ENCODE results near the gene TNNT2.

TNNT2 gene

GRCh38 chr1:201377611-201378092, at the start of gene TNNT2:
TNNT2 (minus strand) TSS chr1:201377680; CDS start chr1:201373254, 4,426 bp downstream.
- H3K4me3 ChIP-seq (ENCODE audit: low read depth, low read length), result no peak within 1 kb of the TSS

GRCh38 chr1:201426479-201427310, 49.2 kb upstream of the TNNT2 start:
- no peak overlapping the region for H3K4me3 ChIP-seq (ENCODE audit: low read depth, low read length)

GRCh38 chr1:201424146-201424545, 46.7 kb upstream of the TNNT2 start:
- H3K4me3 ChIP-seq (ENCODE audit: low read depth, low read length), result no peak overlapping the region

GRCh38 chr1:201423655-201424054, 46.2 kb upstream of the TNNT2 start:
- H3K4me3 ChIP-seq (ENCODE audit: low read depth, low read length), result no peak overlapping the region

- no peak overlapping the region for H3K4me3 ChIP-seq (ENCODE audit: low read depth, low read length)
These were observed 45.1 kb upstream of the TNNT2 start for GRCh38 chr1:201422436-201423030.

GRCh38 chr1:201422026-201422425, 44.5 kb upstream of the TNNT2 start:
- no peak overlapping the region for H3K4me3 ChIP-seq (ENCODE audit: low read depth, low read length)

- no peak overlapping the region for H3K4me3 ChIP-seq (ENCODE audit: low read depth, low read length)
These were observed 43.6 kb upstream of the TNNT2 start for GRCh38 chr1:201421041-201421440.

GRCh38 chr1:201420608-201421002, 43.1 kb upstream of the TNNT2 start:
- H3K4me3 ChIP-seq (ENCODE audit: low read depth, low read length), result no peak overlapping the region

- H3K4me3 ChIP-seq (ENCODE audit: low read depth, low read length), result no peak overlapping the region
These were observed 42.5 kb upstream of the TNNT2 start for GRCh38 chr1:201419746-201420607.

GRCh38 chr1:201419256-201419655, 41.8 kb upstream of the TNNT2 start:
- no peak overlapping the region for H3K4me3 ChIP-seq (ENCODE audit: low read depth, low read length)

GRCh38 chr1:201418461-201418860, 41.0 kb upstream of the TNNT2 start:
- no peak overlapping the region for H3K4me3 ChIP-seq (ENCODE audit: low read depth, low read length)

GRCh38 chr1:201414051-201414738, 36.7 kb upstream of the TNNT2 start:
- H3K4me3 ChIP-seq (ENCODE audit: low read depth, low read length), result no peak overlapping the region

GRCh38 chr1:201411292-201411691, 33.8 kb upstream of the TNNT2 start:
- H3K4me3 ChIP-seq (ENCODE audit: low read depth, low read length), result no peak overlapping the region

- H3K4me3 ChIP-seq (ENCODE audit: low read depth, low read length), result no peak overlapping the region
These were observed 32.0 kb upstream of the TNNT2 start for GRCh38 chr1:201409440-201409839.

GRCh38 chr1:201408834-201409200, 31.3 kb upstream of the TNNT2 start:
- no peak overlapping the region for H3K4me3 ChIP-seq (ENCODE audit: low read depth, low read length)

GRCh38 chr1:201408176-201408833, 30.8 kb upstream of the TNNT2 start:
- H3K4me3 ChIP-seq (ENCODE audit: low read depth, low read length), result no peak overlapping the region

GRCh38 chr1:201406831-201407406, 29.4 kb upstream of the TNNT2 start:
- H3K4me3 ChIP-seq (ENCODE audit: low read depth, low read length), result no peak overlapping the region

- H3K4me3 ChIP-seq (ENCODE audit: low read depth, low read length), result no peak overlapping the region
These were observed 28.0 kb upstream of the TNNT2 start for GRCh38 chr1:201405484-201405831.

GRCh38 chr1:201404722-201405483, 27.4 kb upstream of the TNNT2 start:
- no peak overlapping the region for H3K4me3 ChIP-seq (ENCODE audit: low read depth, low read length)
